NCI-H526 treated with DMSO at 0.1 percent for 48 hours (cell line): Measurements from ENCODE around the gene ATG13.
"Not testable (repeated sequence)": the region's sequence is repeated elsewhere in the genome, so short reads cannot be mapped to it uniquely, and the experiment has no call there.

Source experiments
- DNase-seq: peaks from one replicate; lab custom pipeline; 2025; lab: John Stamatoyannopoulos, UW

ATG13 gene

DNA sequence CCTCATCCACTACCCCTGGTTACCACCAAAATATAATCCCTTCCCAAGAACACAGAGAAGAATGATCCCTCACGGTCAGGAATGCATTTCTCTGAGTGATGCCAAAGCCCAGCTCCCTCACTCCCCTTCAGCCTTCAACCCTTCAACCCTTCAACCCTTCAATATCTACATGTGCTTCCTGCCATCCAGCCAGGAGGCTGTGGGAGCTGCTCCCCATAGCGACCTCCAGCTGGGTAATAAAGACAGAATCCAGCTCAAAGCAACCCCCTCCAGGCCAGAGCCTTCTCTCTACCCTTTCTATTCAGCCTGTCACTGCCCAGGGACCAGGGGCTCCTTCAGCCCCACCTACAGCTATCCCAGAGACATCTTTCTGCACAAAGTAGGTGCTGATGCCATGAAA, 80.4 kb downstream of the ATG13 start:
- DNase-seq: no peak

DNA sequence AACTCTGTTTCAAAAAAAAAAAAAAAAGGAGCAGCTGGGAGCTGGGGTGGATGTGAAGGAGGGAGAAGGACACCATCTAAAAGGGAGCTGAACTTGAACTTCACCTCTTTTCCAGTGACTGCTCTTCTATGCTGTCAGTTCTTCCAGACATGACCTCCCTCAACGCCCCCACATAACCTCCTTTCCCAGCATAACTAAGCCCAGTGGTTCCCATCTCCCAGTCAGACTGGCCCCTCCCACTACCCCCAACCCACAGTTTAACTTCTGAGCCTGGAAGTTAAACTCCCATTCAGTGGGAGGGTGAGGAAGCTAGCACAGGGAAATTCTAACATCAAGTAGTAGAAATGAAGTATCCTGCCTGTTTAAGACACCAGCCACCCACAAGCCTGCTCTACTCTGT, 81.2 kb downstream of the ATG13 start:
- no peak for DNase-seq

DNA sequence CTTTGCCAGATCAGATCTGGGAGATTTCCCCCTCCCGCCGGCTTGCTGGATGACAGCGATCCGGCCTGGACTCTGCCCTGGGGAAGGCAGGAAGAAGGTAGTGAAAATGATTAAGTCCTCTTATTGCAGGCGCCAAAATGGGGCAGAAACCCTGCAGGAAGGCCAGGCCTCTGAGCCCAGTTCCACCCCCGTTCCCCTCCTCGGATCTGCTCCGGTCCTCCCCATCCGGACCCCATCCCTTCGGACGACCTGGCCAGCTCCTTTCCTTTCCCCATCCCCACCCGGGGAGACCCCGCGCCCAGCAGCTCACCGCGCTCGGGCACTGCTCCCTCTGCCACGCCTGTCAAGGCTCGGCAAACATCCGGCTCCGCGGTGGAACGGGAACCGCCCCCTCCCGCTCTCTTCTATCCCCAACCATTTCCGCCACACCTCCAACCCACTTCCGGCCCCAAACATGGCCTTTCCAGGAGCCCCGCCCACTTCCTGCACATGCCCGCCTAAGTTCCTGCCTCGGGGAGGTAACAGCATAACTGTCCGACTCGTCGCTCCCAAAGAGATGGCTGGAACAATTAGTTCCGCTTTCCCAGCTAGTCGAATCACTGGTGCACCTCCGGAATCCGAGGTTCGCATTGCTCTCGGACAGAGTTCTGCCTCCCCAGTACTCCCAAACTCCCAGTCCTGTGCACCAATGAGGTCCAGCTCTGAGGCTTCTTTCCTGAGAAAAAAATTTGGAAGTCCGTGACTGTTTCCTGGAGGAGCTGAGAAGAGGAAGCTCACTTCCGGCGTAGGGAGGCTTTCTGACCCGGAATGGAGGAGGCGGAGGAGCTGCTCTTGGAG, 83.1 kb downstream of the ATG13 start, which contains the start of the genes ARHGAP1 and ZNF408:
Gene ARHGAP1 (minus strand): TSS at position 379 of the 837 bp plus-strand sequence. CDS start 4,512 bp downstream, outside the sequence.
Gene ZNF408 (plus strand): TSS at position 791 of the 837 bp plus-strand sequence. CDS start 17 bp downstream, at position 808.
- DNase-seq: peak; percentile 99

DNA sequence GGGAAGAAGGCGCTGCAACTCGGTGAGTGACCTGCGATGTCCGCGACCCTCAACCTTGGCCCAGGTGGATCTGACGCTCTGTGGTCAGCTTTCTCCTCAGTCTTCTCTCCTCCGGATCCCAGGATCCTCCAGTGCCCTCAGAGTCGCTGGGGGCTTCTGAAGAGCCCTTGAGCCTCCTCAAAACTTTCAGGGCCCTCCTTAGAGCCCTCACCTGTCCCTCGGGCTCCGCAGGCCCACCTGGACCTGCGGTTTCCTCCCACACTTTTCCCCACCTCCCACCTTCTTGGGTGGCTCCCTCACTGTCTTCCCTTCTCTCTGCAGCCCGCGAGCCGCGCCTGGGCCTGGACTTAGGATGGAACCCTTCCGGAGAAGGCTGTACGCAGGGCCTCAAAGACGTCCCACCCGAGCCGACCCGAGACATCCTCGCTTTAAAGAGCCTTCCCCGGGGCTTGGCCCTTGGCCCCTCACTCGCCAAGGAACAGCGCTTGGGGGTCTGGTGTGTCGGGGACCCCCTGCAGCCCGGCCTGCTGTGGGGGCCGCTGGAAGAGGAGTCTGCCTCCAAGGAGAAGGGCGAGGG, 83.8 kb downstream of the ATG13 start:
- no peak for DNase-seq

DNA sequence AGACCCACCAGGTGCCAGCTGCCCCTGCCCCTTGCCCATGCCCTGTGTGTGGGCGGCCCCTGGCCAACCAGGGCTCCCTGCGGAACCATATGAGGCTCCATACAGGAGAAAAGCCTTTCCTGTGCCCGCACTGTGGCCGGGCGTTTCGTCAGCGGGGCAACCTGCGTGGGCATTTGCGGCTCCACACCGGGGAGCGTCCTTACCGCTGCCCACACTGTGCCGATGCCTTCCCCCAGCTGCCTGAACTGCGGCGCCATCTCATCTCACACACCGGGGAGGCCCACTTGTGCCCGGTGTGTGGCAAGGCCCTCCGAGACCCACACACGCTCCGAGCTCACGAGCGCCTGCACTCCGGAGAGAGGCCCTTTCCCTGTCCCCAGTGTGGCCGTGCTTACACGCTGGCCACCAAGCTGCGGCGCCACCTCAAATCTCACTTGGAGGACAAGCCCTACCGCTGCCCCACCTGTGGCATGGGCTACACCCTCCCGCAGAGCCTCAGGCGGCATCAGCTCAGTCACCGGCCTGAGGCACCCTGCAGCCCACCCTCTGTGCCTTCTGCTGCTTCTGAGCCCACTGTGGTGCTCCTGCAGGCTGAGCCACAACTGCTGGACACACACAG, 87.8 kb downstream of the ATG13 start:
- DNase-seq: no peak

DNA sequence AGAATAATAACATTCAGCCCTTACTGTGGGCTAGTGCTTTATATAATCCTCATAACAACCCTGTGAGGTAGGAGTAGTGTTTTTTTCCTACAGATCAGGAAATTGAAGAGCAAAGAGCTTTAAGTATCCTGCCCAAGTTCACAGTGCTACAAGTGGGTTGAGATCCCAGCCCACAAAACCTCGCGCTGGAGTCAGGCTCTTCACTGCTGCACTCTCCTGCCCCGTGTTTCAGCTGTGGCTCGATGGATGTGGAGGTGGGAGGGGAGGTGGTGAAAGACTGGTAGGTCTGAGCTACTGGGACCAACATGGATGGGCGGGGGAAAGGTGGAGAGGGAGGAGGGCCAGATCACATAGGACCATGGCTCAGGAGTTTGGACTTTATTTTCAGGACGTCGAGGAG, 89.5 kb downstream of the ATG13 start:
- no peak for DNase-seq

DNA sequence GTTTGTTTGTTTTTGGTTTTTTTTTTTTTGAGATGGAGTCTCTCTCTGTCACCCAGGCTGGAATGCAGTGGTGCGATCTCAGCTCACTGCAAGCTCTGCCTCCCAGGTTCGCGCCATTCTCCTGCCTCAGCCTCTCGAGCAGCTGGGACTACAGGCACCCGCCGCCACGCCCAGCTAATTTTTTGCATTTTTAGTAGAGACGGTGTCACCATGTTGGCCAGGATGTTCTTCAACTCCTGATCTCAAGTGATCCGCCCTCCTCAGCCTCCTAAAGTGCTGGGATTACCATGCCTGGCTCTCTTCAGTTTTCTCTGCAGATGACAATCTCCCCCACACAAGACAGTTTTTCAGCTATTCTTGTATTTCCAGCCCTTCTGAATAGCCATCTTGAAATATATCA, 92.0 kb downstream of the ATG13 start:
- not testable (repeated sequence) for DNase-seq

DNA sequence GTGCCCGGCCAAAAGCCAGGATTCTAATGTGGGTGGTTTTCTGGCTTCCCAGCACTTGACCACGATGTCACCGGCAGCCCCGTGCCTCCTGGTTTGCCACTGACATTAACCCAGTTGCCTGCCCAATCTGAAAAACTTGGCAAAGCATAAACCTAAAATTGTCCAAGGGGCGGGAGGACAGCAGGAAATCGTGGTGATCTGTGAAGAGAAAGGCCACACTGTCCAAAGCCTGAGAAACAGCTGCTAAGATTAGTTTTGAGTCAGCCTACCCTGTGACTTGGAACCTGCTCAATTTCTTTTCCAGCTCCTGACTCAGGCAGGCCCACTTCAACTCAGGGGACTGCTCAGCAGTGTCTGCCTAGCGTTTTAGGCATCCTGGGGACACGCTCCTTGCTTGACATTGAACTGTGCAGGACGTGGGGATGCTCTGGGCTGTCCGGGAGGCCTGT, 93.5 kb downstream of the ATG13 start:
- no peak for DNase-seq

DNA sequence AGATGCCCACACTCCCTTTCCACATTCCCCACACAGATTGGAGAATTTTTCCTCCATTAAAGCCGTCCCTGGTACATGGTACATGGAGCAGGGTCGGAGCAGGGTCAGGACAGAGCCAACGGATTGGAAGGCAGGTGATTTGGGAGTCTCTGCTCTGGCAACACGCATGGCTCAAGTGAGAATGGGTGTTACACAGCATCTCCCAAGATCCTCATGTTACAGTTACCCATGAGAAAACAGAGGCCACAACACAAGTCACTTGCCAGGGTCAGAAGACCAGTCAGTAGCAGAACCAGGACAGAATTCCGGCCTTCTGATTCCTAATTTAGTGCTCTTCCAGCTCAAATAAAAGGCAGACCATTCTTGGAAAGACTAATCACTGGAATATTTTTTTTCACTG, 94.0 kb downstream of the ATG13 start:
- DNase-seq: no peak

DNA sequence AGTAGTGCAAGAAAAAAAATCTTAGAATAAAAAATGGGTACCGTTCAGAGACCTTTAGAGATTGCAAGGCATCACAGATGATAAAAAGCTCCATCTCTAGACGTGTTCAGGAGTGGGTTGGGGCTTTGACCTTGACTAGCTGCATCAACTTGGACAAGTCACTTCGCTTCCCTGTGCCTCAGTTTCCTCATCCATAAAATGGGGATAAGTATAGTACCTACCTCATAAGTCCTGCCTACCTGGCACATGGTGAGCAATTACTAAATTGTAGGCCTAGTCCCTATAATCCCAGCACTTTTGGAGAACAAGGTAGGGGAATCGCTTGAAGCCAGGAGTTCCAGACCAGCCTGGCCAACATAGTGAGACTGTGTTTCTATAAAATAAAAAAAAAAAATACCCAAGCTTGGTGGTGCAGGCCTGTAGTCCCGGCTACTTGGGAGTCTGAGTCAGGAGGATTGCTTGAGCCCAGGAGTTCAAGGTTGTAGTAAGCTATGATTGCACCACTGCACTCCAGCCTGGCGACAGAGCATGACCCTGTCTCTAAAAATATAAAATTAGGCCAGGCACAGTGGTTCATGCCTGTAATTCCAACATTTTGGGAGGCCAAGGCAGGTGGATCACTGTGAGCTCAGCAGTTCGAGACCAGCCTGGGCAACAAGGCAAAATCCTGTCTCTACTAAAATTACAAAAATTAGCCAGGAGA, 95.7 kb downstream of the ATG13 start:
- no peak for DNase-seq

DNA sequence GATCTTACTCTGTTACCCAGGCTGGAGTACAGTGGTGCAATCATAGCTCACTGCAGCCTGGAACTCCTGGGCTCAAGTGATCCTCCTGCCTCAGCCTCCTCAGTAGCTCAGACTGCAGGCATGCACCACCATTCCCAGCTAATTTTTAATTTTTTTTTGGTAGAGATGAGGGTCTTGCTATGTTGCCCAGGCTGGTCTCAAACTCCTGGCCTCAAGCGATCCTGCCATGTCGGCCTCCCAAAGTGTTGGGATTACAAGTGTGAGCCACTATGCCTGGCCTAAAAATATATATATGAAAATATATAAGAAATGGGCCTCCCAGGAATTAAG, 100.4 kb downstream of the ATG13 start:
- not testable (repeated sequence) for DNase-seq

DNA sequence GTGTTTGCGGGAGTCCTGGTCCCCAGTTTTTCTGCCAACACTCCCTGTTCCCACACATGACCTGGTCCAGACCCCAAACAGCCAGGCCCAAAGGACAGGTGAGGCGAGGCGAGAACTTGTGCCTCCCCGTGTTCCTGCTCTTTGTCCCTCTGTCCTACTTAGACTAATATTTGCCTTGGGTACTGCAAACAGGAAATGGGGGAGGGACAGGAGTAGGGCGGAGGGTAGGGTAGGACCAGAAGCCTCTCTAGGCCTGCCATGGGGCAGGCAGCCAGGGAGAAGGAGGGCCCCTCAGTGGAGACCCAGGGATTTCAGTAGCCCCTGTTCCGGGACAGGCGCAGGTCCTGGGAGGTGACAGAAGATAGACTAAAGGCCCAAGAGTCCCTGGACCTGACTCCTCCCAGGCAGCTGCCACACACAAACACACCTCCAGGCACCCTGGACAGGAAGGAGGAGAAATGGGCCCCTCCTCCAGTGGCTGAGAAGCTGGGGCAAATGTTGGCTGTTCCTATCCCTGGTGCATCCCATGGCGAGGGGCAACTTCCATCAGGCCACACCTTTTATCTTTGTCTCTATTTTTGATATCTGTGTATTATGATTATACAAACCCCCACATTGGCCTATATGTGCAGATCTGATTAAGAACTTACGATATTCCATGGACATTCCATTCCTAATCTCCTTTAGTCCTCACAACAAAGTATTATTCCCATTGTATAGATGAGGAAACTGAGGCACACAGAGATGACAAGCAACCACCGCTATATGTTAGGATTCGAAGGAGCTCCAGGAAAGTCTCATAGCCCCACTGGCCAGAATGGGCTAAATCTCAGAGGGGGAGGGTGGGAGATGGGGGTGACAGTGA, 101.0 kb downstream of the ATG13 start:
- no peak for DNase-seq

DNA sequence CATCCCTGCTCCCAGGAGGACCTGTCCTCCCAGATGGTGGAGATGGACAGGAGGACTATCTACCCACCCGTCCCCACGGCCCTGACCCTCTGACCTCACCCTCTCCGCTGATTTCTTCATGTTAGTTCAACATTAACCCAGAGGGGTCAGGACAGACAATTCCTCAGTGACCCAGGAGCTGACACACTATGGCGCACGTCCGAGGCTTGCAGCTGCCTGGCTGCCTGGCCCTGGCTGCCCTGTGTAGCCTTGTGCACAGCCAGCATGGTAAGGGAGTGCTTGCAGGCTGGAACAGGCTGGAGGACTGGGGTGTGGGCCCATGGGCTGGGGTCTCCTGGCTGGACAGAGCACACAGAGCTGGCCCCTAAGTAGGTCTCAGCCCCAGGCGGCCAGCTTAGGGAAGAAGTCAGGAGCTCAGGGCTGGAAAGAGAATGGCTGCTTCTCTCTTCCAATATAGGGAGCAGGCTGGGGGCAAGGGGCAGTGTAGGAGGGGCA, 101.7 kb downstream of the ATG13 start, which contains the start of gene F2:
Gene F2 (plus strand): TSS at position 166 of the 495 bp plus-strand sequence. CDS start 23 bp downstream, at position 189.
- no peak for DNase-seq

DNA sequence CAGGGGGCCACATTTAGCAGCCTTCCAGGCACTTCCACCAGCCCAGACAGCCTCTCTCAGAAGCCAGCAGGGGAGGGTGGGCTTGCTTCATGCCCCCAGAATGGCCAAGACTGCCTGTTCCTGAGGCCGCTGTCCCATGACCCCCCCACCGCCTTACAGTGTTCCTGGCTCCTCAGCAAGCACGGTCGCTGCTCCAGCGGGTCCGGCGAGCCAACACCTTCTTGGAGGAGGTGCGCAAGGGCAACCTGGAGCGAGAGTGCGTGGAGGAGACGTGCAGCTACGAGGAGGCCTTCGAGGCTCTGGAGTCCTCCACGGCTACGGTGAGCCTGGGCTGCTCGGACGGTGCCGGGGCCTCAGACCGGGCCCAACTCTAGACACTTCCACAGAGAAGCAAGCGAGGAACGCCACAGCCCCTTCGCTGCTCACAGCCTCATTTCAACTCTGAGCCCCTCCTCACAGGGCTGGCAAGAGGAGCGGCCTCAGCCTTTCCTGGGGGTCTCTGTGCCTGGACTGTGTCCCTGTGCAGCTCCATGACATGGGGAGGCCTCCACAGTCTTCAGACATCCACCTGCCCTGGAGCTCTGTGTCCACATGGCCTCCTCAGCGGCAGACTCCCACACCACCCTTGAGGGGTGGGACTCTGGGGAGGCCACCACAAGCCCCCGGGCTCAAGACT, 102.3 kb downstream of the ATG13 start:
- no peak for DNase-seq

DNA sequence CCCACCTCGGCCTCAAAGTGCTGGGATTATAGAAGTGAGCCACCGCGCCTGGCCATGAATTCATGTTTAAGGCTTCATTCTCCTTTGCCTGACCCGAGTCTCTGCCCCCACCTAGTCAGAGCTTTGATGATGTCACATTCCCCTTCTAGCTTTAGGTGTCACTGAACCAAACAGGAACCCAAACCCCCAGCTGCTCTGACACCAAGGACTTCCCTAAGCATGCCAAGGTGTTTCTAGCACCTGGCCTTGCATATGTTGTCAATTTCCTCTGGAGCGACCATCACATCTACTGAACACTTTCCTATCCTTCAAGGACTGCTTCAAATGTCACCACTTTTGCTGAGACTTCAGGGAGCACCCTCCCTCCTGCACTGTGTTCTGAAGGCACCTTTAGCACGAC, 103.9 kb downstream of the ATG13 start:
- DNase-seq: no peak

DNA sequence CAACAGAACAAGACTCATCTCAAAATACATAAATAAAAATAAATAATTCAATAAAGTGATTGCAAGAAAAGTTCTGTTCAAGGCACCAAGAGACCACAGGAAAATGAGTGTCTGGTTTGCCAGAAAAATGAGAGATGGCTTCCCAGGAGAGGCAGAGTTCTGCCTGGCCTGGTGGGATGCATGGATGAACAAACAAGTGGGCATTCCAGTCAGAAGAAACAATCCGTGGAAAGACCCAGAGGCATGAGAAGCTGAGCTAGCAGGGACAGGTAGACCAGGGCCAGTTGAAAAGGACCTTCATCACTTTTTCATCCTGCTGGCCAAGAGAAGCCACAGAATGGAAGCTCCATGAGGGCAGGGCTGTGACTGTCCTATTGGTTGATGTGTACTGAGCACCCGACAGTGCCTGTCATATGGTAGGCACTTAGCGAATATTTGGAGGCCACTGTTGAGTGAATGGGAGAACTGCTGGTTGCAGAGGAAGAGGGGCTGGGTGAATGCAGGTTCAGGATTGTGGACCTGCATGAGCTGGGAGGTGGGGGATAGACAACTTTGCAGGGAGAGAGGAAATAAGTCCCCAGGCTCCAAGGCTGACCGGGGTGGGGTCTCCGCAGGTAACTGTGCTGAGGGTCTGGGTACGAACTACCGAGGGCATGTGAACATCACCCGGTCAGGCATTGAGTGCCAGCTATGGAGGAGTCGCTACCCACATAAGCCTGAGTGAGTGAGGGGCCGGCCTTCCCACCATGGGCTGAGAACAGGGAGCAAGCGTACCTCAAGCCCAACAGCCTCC, 105.4 kb downstream of the ATG13 start:
- no peak for DNase-seq

DNA sequence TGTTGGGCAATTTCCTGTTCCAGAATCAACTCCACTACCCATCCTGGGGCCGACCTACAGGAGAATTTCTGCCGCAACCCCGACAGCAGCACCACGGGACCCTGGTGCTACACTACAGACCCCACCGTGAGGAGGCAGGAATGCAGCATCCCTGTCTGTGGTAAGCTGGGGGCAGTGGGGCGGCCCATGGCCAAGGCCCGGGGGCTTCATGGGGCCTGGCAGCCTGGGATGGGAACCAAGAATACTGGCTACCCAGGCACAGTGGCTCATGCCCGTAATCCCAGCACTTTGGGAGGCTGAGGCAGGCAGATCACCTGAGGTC, 106.0 kb downstream of the ATG13 start:
- no peak for DNase-seq

DNA sequence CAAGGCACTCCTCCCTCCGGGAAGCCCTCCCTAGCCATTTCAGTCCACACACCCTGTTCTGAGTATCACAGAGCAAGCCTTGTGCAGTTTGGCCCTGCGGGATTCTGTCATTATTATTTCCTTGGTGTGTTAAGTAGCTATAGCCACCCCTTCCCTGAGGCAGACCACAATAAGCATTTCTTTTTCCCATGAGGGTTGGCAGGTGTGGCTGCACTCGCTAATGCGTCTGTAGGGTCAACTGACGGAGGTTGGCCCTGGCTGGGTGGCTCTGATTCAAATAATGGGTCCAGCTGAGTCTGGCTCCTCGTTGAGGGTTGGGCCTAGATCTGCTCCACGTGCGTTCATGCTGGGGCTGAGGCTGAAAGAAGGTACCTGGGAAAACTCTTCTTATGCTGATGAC, 106.7 kb downstream of the ATG13 start:
- no peak for DNase-seq
